ENCODE measurements around the gene ARHGAP45. TPM values are rescaled to one million over a fixed set of nuclear protein-coding genes. Genes with fewer than 3 reads are reported as not detected.
A peak's percentile ranks its signal among the peaks of the same experiment; 100 is the strongest.

Gene ARHGAP45
- total RNA-seq, 2 experiments from 2014 or later: 136 to 150 TPM

- ChIA-PET CTCF (interaction anchor here (0.9 to 1.6 kb wide), 7 partner anchors 9 to 204 kb away, joined by 3 to 7 read pairs (median 4); partner anchors contain the start of genes ARHGAP45 and WDR18), POLR2A (interaction anchor here (2.0 to 7.1 kb wide), 3 partner anchors 11 to 43 kb away, joined by 6 to 68 read pairs (median 26); partner anchors contain the start of genes ARHGAP45 and CNN2)
- peaks cover 30% of the 10 kb centered on the region for H3K36me3 Mint-ChIP-seq (ENCODE audit: low read depth)
- no peak for TF ChIP-seq CTCF (IDR thresholded peaks at IDR 0.05)
- ATAC-seq: peak; percentile 96
- peak within 1 kb of the TSS; percentile 82 for H3K27ac Mint-ChIP-seq
- no peaks in the 10 kb centered on the region for H3K27me3 Mint-ChIP-seq
- H3K4me3 Mint-ChIP-seq: peak within 1 kb of the TSS; percentile 91
- H3K4me1 Mint-ChIP-seq (ENCODE audit: low read depth): peaks cover 43% of the 10 kb centered on the region
- DNase-seq: peak; percentile 99
- intact Hi-C loops (cut with micrococcal nuclease): no loop called here
- H3K9me3 Mint-ChIP-seq: no peaks in the 10 kb centered on the region
These were observed 27.1 kb upstream of the ARHGAP45 start, which contains the start of gene ABCA7 for GRCh38 chr19:1039646-1040475. ABCA7 (plus strand) TSS chr19:1040107; CDS start chr19:1041362, 1,255 bp downstream.

GRCh38 chr19:1040476-1041271, 26.3 kb upstream of the ARHGAP45 start:
- peaks cover 27% of the 10 kb centered on the region for H3K36me3 Mint-ChIP-seq (ENCODE audit: low read depth)
- peak overlapping the region; percentile 82 for H3K27ac Mint-ChIP-seq

GRCh38 chr19:1041272-1041834, 25.6 kb upstream of the ARHGAP45 start:
- ATAC-seq (no peak), DNase-seq (no peak)
- ChIA-PET POLR2A (interaction anchor here (0.6 to 7.1 kb wide), 8 partner anchors 13 to 41 kb away, joined by 3 to 68 read pairs (median 5); partner anchors contain the start of genes ARHGAP45, CNN2 and RNU6-2), CTCF (interaction anchor here (0.8 to 2.1 kb wide), 4 partner anchors 10 to 26 kb away, joined by 3 to 10 read pairs (median 5); partner anchors contain the start of gene ARHGAP45)
- Mint-ChIP-seq H3K9me3 (no peaks in the 10 kb centered on the region), H3K4me1 (ENCODE audit: low read depth) (peaks cover 42% of the 10 kb centered on the region), H3K27ac (no peak overlapping the region), H3K27me3 (no peaks in the 10 kb centered on the region), H3K4me3 (peak overlapping the region; percentile 91), H3K36me3 (ENCODE audit: low read depth) (peaks cover 21% of the 10 kb centered on the region)
- TF ChIP-seq CTCF (IDR thresholded peaks at IDR 0.05): no peak
- intact Hi-C loops (cut with micrococcal nuclease): no loop called here

More at GRCh38 chr19:1040476-1041271, 26.3 kb upstream of the ARHGAP45 start:
- Mint-ChIP-seq H3K4me3 (peak overlapping the region; percentile 91), H3K9me3 (no peaks in the 10 kb centered on the region), H3K27me3 (no peaks in the 10 kb centered on the region), H3K4me1 (ENCODE audit: low read depth) (peaks cover 42% of the 10 kb centered on the region)
- ATAC-seq (peak; percentile 62), DNase-seq (peak; percentile 95)
- no peak for TF ChIP-seq CTCF (IDR thresholded peaks at IDR 0.05)
- CTCF ChIA-PET: interaction anchor here (0.8 to 2.1 kb wide), 7 partner anchors 8 to 57 kb away, joined by 3 to 10 read pairs (median 4); partner anchors contain the start of genes ARHGAP45 and WDR18
- intact Hi-C loops (cut with micrococcal nuclease): no loop called here
- POLR2A ChIA-PET: interaction anchor here (0.6 to 7.1 kb wide), 7 partner anchors 12 to 42 kb away, joined by 3 to 68 read pairs (median 4); partner anchors contain the start of genes ARHGAP45 and CNN2

GRCh38 chr19:1041835-1042685, 24.9 kb upstream of the ARHGAP45 start:
- Mint-ChIP-seq H3K36me3 (ENCODE audit: low read depth) (peaks cover 18% of the 10 kb centered on the region), H3K4me3 (peak overlapping the region; percentile 91), H3K9me3 (no peaks in the 10 kb centered on the region), H3K27me3 (no peaks in the 10 kb centered on the region), H3K27ac (no peak overlapping the region), H3K4me1 (ENCODE audit: low read depth) (peaks cover 42% of the 10 kb centered on the region)
- ChIA-PET POLR2A (interaction anchor here (0.9 to 7.1 kb wide), 6 partner anchors 13 to 40 kb away, joined by 3 to 68 read pairs (median 6); partner anchors contain the start of genes ARHGAP45, CNN2 and RNU6-2), CTCF (interaction anchor here (1.2 to 2.1 kb wide), 3 partner anchors 10 to 69 kb away, joined by 3 to 10 read pairs (median 3); no protein-coding TSS in a partner anchor)
- DNase-seq (no peak), ATAC-seq (no peak)
- intact Hi-C loops (cut with micrococcal nuclease): no loop called here
- TF ChIP-seq CTCF (IDR thresholded peaks at IDR 0.05): no peak

All from activated CD8-positive, alpha-beta T cell treated with anti-CD3 and anti-CD28 coated beads for 36 hours (primary cell).